Liver (tissue), 9 donors: ENCODE results near the gene OASL. TPM values are rescaled to one million over a fixed set of nuclear protein-coding genes. Genes with fewer than 3 reads are reported as not detected.
A peak's percentile ranks its signal among the peaks of the same experiment; 100 is the strongest.

Source experiments
- DNase-seq: peaks from one replicate; pipeline ENCODE4 v3.0.0-alpha.2; 2017; ENCODE audit warnings: low spot score
- H3K27ac ChIP-seq, 2 donors: one replicate each; pipeline ENCODE4 v1.7.0; 2013; ENCODE audit warnings: inconsistent platforms in 2 of 2, low read length in 2 of 2, control low read depth in 1 of 2, low read depth in 1 of 2, mild to moderate bottlenecking in 1 of 2
- H3K27me3 ChIP-seq, 4 donors: one replicate each; pipeline versions ENCODE4 v1.6.1 to v1.7.0; 2013; ENCODE audit warnings: low read length in 3 of 4, inconsistent platforms in 1 of 4, mild to moderate bottlenecking in 1 of 4, moderate library complexity in 1 of 4; ENCODE audit not compliant: control insufficient read depth in 4 of 4, insufficient read depth in 4 of 4
- H3K36me3 ChIP-seq, 4 donors: one replicate each; pipeline versions ENCODE4 v1.6.1 to v1.7.0; 2013; ENCODE audit warnings: low read length in 3 of 4, mild to moderate bottlenecking in 3 of 4, low read depth in 1 of 4, moderate library complexity in 1 of 4; ENCODE audit not compliant: control insufficient read depth in 4 of 4, insufficient read depth in 3 of 4
- H3K4me1 ChIP-seq, 4 donors: one replicate each; pipeline versions ENCODE4 v1.6.1 to v1.7.0; 2013; ENCODE audit warnings: low read length in 3 of 4, mild to moderate bottlenecking in 3 of 4, moderate library complexity in 1 of 4; ENCODE audit not compliant: control insufficient read depth in 4 of 4, insufficient read depth in 4 of 4
- H3K4me3 ChIP-seq, 3 donors: one replicate each; pipeline versions ENCODE4 v1.6.1 to v1.7.0; 2013; ENCODE audit warnings: low read length in 3 of 3, control low read depth in 1 of 3, low read depth in 1 of 3, mild to moderate bottlenecking in 1 of 3
- H3K9ac ChIP-seq, 2 donors: one replicate each; pipeline ENCODE4 v1.7.0; 2013; ENCODE audit warnings: low read length in 2 of 2, mild to moderate bottlenecking in 2 of 2, moderate library complexity in 2 of 2, control low read depth in 1 of 2, low read depth in 1 of 2
- H3K9me3 ChIP-seq, 4 donors: one replicate each; pipeline versions ENCODE4 v1.6.1 to v1.7.0; 2013; ENCODE audit warnings: low read length in 3 of 4; ENCODE audit not compliant: control insufficient read depth in 4 of 4
- CTCF ChIP-seq: fragments of 150-350 bp; IDR thresholded peaks from 2 replicates; pipeline ENCODE4 v1.5.1; 2017; ENCODE audit warnings: improper control_type of control experiment, low read depth, low read length; ENCODE audit not compliant: missing input control
- EGR1 ChIP-seq, 2 donors: IDR thresholded peaks; 2 replicates each; pipeline ENCODE4 v1.6.1; 2016 to 2018; ENCODE audit warnings: antibody characterized with exemption in 2 of 2, low read depth in 2 of 2
- FOXA2 ChIP-seq: IDR thresholded peaks from 2 replicates; pipeline ENCODE4 v1.6.1; 2016; ENCODE audit warnings: antibody characterized with exemption
- GABPA ChIP-seq, 2 donors: IDR thresholded peaks in 1 of 2; conservative IDR thresholded peaks in 1 of 2; 2 replicates each; pipeline ENCODE4 v1.6.1; 2016; ENCODE audit warnings: antibody characterized with exemption in 2 of 2, mild to moderate bottlenecking in 1 of 2, moderate library complexity in 1 of 2
- HNF4G ChIP-seq: IDR thresholded peaks from 2 replicates; pipeline ENCODE4 v1.6.1; 2016; ENCODE audit warnings: antibody characterized with exemption
- RAD21 ChIP-seq, 2 donors: IDR thresholded peaks; 2 replicates each; pipeline ENCODE4 v1.6.1; 2016; ENCODE audit warnings: antibody characterized with exemption in 2 of 2, mild to moderate bottlenecking in 2 of 2
- RXRA ChIP-seq, 2 donors: IDR thresholded peaks; 2 replicates each; pipeline ENCODE4 v1.6.1; 2017 to 2018; ENCODE audit warnings: antibody characterized with exemption in 2 of 2, mild to moderate bottlenecking in 1 of 2
- TAF1 ChIP-seq: conservative IDR thresholded peaks from 2 replicates; pipeline ENCODE4 v1.6.1; 2016; ENCODE audit warnings: antibody characterized with exemption, mild to moderate bottlenecking
- YY1 ChIP-seq: IDR thresholded peaks from 2 replicates; pipeline ENCODE4 v1.6.1; 2016; ENCODE audit warnings: antibody characterized with exemption, mild to moderate bottlenecking
- ZBTB33 ChIP-seq: IDR thresholded peaks from 2 replicates; pipeline ENCODE4 v1.6.1; 2016; ENCODE audit warnings: antibody characterized with exemption
- WGBS: extraction: QIAGEN DNeasy Blood & Tissue Kit; methylation state at CpG from one replicate; pipeline ENCODE4 v1.1.7; 2013; 5-methylcytosine and 5-hydroxymethylcytosine counted together
- polyA plus RNA-seq, 2 donors: library from polyadenylated mRNA; stranded (reverse) in 1 of 2; unstranded in 1 of 2; fragments of 200-250 nt in 1 of 2; fragments of >200 nt in 1 of 2; fragmentation: Nextera tagmentation in 1 of 2; extraction: Ambion mirVana in 1 of 2; gene quantifications; one replicate each; pipeline versions ENCODE4 v1.2.1 to v1.2.3, GENCODE V29; 2013 to 2015
- total RNA-seq, 2 donors: library from RNA; depleted of rRNA; stranded (reverse); fragments of >200 nt; gene quantifications; one replicate each; pipeline ENCODE4 v1.2.3, GENCODE V29; 2014
- TF ChIP-seq, protein P1 (sequence below): IDR thresholded peaks from 2 replicates; pipeline ENCODE4 v1.6.1; 2016; ENCODE audit warnings: antibody characterized with exemption
- donor health status: healthy.
- donor health status: healthy.
- donor health status: healthy.
- donor health status: healthy.
- donor health status: healthy.

Gene OASL
- total and polyA plus RNA-seq, 4 donors = 0.89 to 4.5 (median 3.1) TPM

DNA sequence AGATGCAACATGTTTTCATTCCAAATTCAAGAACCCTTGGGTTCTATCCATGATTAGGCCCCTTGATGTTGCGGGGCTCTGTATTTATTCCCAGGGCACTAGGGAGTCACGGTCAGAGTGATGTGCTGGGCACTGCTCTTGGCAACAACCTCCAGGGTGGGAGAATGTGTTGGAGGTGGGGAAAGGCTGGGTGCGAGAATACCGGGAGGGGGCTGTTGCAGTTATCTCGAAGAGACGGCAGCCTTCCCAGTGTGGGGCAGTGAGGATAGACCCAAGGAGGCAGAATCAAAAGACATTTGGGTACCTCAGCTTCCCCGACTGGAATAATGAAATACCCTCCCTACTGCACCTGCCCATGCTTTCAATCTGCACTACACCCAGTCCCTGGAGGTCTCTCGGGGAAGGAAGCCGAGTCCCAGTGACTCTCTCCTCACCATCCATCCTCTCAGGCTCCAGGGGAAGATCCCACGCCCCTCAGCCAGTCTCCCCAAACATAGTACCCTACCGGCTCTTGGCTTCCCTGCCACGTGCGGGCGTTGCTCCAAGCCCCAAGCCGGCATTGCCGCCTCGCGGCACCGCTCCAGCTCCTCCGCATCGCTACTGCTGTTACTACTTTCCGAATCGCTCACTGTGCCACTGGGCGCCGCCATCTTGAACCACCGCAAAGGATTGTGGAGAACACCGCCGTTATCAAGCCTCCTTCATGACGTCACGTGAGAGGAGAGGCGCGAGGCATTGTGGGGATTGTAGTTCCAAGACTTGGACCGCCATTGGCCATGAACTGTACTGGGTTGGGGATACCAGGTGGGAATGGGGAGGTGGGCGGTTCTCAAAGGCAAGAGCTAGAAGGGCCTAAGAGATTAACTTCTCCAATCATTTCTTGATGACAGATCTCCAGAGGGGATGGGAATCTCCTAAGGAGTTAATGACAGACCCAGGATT lies 22.9 kb downstream of the OASL start, which contains the start of gene C12orf43:
Gene C12orf43, minus strand, starts transcription at position 663 of the 942 bp plus-strand sequence. Its CDS starts 13 bp downstream, at position 650.
- peak within 1 kb of the TSS; percentile 60 to 76 for H3K27ac ChIP-seq
- WGBS = 2% methylated on average over 34 of the region's 34 CpGs
- H3K9me3 ChIP-seq = no peaks in the 10 kb centered on the region
- peaks cover 0 to 6% (median 2%) of the 10 kb centered on the region in 4 donors for H3K36me3 ChIP-seq
- H3K4me3 ChIP-seq = peak within 1 kb of the TSS; percentile 69 to 97 (median 83)
- DNase-seq = peak; percentile 91
- peaks cover 0 to 15% (median 14%) of the 10 kb centered on the region in 4 donors for H3K4me1 ChIP-seq
- no peaks in the 10 kb centered on the region for H3K27me3 ChIP-seq
- TF ChIP-seq CTCF (no peak), HNF4G (no peak), YY1 (peak; percentile 100), RAD21 (IDR thresholded peaks at IDR 0.05) (peak in 1 of 2 donors; percentile 53), EGR1 (IDR thresholded peaks at IDR 0.05; ENCODE audit: low read depth in 2 of 2) (no peak), TAF1 (no peak), GABPA (IDR thresholded peaks at IDR 0.05 in 1 of 2, conservative IDR thresholded peaks at IDR 0.05 in 1 of 2) (peak in 1 of 2 donors; percentile 58), ZBTB33 (peak; percentile 30), RXRA (IDR thresholded peaks at IDR 0.05) (no peak), FOXA2 (no peak)
- TF ChIP-seq, protein P1, sequence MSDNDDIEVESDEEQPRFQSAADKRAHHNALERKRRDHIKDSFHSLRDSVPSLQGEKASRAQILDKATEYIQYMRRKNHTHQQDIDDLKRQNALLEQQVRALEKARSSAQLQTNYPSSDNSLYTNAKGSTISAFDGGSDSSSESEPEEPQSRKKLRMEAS = peak; percentile 13
- H3K9ac ChIP-seq = peak within 1 kb of the TSS; percentile 62 to 66

DNA sequence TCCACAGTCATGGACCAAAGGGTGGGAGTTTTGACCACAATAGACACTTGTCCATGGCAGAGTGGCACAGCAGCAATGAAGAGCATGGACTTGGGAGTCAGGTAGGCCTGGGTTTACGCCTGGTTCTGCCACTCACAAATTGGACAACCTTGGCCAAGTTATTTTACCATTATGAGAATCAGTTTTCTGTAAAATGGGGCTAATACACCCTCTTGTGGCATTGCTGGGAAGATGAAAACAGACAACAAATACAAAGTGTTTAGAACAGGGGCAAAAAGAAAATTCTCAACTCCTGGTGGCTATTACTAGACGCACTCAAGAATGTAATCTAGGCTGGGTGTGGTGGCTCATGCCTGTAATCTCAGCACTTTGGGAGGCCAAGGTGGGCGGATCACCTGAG lies 25.3 kb downstream of the OASL start:
- peaks cover 0 to 23% (median 16%) of the 10 kb centered on the region in 4 donors for H3K4me1 ChIP-seq
- no peak overlapping the region for H3K9ac ChIP-seq
- peaks cover 0 to 15% (median 2%) of the 10 kb centered on the region in 4 donors for H3K36me3 ChIP-seq
- no peaks in the 10 kb centered on the region for H3K27me3 ChIP-seq
- H3K9me3 ChIP-seq = no peaks in the 10 kb centered on the region
- H3K27ac ChIP-seq = no peak overlapping the region
- DNase-seq = no peak
- H3K4me3 ChIP-seq = no peak overlapping the region
- TF ChIP-seq CTCF = peak; percentile 17
- peak; percentile 38 to 54 for TF ChIP-seq RAD21 (IDR thresholded peaks at IDR 0.05)
- TF ChIP-seq ZBTB33 = no peak
- WGBS = 88% methylated on average over 3 of the region's 3 CpGs
